GM23338 (cell line): Measurements from ENCODE around the gene SAT1.

Experiments used
- CREB1 ChIP-seq: fragments of 250-450 bp; sonication (Bioruptor Pico); IDR thresholded peaks from 2 replicates; pipeline ENCODE4 v1.5.0; 2020; ENCODE audit warnings: low read depth, mild to moderate bottlenecking, moderate library complexity
- EZH2 ChIP-seq: fragments of 200-600 bp; sonication (generic); IDR thresholded peaks from one replicate; pipeline ENCODE4 v1.8.0; 2017; ENCODE audit warnings: antibody characterized with exemption, mild to moderate bottlenecking, low read depth; ENCODE audit not compliant: unreplicated experiment
- EZH2phosphoT487 ChIP-seq: fragments of 200-600 bp; sonication (generic); IDR thresholded peaks from one replicate; pipeline ENCODE4 v1.8.1; 2018; ENCODE audit warnings: antibody characterized with exemption; ENCODE audit not compliant: unreplicated experiment
- JUNB ChIP-seq: IDR thresholded peaks from one replicate; pipeline ENCODE4 v1.6.1; 2016; ENCODE audit warnings: antibody characterized with exemption; ENCODE audit not compliant: unreplicated experiment
- NANOG ChIP-seq: IDR thresholded peaks from 2 replicates; pipeline ENCODE4 v1.6.1; 2016; ENCODE audit warnings: antibody characterized with exemption, borderline replicate concordance
- POLR2AphosphoS5 ChIP-seq: IDR thresholded peaks from 2 replicates; pipeline ENCODE4 v1.6.1; 2016; ENCODE audit warnings: antibody characterized with exemption, low read depth
- STAT1 ChIP-seq: IDR thresholded peaks from one replicate; pipeline ENCODE4 v1.6.1; 2016; ENCODE audit warnings: antibody characterized with exemption; ENCODE audit not compliant: unreplicated experiment
- TF ChIP-seq, protein P1 (sequence below), 2 experiments: fragments of 200-600 bp in 1 of 2; sonication (generic) in 1 of 2; conservative IDR thresholded peaks; 2 replicates each; pipeline versions ENCODE4 v1.5.1 to v1.6.1; 2016 to 2017; ENCODE audit warnings: antibody characterized with exemption in 2 of 2, low read depth in 2 of 2, mild to moderate bottlenecking in 2 of 2, moderate library complexity in 1 of 2
- TF ChIP-seq, protein P2 (sequence below): IDR thresholded peaks from one replicate; pipeline ENCODE4 v1.6.1; 2018; ENCODE audit warnings: antibody characterized with exemption; ENCODE audit not compliant: unreplicated experiment
- TF ChIP-seq, protein P3 (sequence below): IDR thresholded peaks from 2 replicates; pipeline ENCODE4 v1.6.1; 2016; ENCODE audit warnings: antibody characterized with exemption
- TF ChIP-seq, protein P4 (sequence below): fragments of 250-450 bp; sonication (Bioruptor Pico); IDR thresholded peaks from 2 replicates; pipeline ENCODE4 v1.5.0; 2020; ENCODE audit warnings: mild to moderate bottlenecking, moderate library complexity

DNA sequence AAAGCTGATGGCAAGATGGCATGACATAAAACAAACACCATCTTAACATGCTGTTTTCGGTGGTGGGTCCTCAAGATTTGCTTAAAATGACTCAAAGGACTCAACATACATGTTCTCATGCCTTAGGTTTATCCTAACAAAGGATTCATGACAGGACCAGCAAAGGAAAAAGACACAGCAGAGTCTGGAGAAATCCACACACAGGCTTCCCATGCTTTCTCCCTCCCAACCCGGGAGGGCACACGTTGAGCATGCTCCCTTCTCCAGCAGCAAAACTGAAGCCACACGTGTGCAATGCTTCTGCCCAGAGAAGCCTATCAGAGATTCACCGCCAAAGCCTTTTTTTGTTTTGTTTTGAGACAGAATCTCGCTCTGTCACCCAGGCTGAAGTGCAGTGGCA lies 39.9 kb downstream of the SAT1 start:
- TF ChIP-seq, protein P1, sequence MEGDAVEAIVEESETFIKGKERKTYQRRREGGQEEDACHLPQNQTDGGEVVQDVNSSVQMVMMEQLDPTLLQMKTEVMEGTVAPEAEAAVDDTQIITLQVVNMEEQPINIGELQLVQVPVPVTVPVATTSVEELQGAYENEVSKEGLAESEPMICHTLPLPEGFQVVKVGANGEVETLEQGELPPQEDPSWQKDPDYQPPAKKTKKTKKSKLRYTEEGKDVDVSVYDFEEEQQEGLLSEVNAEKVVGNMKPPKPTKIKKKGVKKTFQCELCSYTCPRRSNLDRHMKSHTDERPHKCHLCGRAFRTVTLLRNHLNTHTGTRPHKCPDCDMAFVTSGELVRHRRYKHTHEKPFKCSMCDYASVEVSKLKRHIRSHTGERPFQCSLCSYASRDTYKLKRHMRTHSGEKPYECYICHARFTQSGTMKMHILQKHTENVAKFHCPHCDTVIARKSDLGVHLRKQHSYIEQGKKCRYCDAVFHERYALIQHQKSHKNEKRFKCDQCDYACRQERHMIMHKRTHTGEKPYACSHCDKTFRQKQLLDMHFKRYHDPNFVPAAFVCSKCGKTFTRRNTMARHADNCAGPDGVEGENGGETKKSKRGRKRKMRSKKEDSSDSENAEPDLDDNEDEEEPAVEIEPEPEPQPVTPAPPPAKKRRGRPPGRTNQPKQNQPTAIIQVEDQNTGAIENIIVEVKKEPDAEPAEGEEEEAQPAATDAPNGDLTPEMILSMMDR (conservative IDR thresholded peaks at IDR 0.05; ENCODE audit: low read depth in 2 of 2) = no peak
- TF ChIP-seq, protein P2, sequence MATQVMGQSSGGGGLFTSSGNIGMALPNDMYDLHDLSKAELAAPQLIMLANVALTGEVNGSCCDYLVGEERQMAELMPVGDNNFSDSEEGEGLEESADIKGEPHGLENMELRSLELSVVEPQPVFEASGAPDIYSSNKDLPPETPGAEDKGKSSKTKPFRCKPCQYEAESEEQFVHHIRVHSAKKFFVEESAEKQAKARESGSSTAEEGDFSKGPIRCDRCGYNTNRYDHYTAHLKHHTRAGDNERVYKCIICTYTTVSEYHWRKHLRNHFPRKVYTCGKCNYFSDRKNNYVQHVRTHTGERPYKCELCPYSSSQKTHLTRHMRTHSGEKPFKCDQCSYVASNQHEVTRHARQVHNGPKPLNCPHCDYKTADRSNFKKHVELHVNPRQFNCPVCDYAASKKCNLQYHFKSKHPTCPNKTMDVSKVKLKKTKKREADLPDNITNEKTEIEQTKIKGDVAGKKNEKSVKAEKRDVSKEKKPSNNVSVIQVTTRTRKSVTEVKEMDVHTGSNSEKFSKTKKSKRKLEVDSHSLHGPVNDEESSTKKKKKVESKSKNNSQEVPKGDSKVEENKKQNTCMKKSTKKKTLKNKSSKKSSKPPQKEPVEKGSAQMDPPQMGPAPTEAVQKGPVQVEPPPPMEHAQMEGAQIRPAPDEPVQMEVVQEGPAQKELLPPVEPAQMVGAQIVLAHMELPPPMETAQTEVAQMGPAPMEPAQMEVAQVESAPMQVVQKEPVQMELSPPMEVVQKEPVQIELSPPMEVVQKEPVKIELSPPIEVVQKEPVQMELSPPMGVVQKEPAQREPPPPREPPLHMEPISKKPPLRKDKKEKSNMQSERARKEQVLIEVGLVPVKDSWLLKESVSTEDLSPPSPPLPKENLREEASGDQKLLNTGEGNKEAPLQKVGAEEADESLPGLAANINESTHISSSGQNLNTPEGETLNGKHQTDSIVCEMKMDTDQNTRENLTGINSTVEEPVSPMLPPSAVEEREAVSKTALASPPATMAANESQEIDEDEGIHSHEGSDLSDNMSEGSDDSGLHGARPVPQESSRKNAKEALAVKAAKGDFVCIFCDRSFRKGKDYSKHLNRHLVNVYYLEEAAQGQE = no peak
- TF ChIP-seq STAT1 (no peak), JUNB (no peak), EZH2 (no peak), CREB1 (CRISPR knock-in tag) (no peak), POLR2AphosphoS5 (no peak), NANOG (no peak), EZH2phosphoT487 (no peak)
- TF ChIP-seq, protein P3, sequence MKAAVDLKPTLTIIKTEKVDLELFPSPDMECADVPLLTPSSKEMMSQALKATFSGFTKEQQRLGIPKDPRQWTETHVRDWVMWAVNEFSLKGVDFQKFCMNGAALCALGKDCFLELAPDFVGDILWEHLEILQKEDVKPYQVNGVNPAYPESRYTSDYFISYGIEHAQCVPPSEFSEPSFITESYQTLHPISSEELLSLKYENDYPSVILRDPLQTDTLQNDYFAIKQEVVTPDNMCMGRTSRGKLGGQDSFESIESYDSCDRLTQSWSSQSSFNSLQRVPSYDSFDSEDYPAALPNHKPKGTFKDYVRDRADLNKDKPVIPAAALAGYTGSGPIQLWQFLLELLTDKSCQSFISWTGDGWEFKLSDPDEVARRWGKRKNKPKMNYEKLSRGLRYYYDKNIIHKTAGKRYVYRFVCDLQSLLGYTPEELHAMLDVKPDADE = no peak
- TF ChIP-seq, protein P4, sequence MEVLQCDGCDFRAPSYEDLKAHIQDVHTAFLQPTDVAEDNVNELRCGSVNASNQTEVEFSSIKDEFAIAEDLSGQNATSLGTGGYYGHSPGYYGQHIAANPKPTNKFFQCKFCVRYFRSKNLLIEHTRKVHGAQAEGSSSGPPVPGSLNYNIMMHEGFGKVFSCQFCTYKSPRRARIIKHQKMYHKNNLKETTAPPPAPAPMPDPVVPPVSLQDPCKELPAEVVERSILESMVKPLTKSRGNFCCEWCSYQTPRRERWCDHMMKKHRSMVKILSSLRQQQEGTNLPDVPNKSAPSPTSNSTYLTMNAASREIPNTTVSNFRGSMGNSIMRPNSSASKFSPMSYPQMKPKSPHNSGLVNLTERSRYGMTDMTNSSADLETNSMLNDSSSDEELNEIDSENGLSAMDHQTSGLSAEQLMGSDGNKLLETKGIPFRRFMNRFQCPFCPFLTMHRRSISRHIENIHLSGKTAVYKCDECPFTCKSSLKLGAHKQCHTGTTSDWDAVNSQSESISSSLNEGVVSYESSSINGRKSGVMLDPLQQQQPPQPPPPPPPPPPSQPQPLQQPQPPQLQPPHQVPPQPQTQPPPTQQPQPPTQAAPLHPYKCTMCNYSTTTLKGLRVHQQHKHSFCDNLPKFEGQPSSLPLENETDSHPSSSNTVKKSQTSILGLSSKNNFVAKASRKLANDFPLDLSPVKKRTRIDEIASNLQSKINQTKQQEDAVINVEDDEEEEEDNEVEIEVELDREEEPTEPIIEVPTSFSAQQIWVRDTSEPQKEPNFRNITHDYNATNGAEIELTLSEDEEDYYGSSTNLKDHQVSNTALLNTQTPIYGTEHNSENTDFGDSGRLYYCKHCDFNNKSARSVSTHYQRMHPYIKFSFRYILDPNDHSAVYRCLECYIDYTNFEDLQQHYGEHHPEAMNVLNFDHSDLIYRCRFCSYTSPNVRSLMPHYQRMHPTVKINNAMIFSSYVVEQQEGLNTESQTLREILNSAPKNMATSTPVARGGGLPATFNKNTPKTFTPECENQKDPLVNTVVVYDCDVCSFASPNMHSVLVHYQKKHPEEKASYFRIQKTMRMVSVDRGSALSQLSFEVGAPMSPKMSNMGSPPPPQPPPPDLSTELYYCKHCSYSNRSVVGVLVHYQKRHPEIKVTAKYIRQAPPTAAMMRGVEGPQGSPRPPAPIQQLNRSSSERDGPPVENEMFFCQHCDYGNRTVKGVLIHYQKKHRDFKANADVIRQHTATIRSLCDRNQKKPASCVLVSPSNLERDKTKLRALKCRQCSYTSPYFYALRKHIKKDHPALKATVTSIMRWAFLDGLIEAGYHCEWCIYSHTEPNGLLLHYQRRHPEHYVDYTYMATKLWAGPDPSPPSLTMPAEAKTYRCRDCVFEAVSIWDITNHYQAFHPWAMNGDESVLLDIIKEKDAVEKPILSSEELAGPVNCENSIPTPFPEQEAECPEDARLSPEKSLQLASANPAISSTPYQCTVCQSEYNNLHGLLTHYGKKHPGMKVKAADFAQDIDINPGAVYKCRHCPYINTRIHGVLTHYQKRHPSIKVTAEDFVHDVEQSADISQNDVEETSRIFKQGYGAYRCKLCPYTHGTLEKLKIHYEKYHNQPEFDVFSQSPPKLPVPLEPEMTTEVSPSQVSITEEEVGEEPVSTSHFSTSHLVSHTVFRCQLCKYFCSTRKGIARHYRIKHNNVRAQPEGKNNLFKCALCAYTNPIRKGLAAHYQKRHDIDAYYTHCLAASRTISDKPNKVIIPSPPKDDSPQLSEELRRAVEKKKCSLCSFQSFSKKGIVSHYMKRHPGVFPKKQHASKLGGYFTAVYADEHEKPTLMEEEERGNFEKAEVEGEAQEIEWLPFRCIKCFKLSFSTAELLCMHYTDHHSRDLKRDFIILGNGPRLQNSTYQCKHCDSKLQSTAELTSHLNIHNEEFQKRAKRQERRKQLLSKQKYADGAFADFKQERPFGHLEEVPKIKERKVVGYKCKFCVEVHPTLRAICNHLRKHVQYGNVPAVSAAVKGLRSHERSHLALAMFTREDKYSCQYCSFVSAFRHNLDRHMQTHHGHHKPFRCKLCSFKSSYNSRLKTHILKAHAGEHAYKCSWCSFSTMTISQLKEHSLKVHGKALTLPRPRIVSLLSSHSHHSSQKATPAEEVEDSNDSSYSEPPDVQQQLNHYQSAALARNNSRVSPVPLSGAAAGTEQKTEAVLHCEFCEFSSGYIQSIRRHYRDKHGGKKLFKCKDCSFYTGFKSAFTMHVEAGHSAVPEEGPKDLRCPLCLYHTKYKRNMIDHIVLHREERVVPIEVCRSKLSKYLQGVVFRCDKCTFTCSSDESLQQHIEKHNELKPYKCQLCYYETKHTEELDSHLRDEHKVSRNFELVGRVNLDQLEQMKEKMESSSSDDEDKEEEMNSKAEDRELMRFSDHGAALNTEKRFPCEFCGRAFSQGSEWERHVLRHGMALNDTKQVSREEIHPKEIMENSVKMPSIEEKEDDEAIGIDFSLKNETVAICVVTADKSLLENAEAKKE (CRISPR knock-in tag) = no peak
